Ascending aorta (tissue), 2 donors: Measurements from ENCODE around the gene SRRM4. TPM values are rescaled to one million over a fixed set of nuclear protein-coding genes. Genes with fewer than 3 reads are reported as not detected.

Source experiments
- DNase-seq, 2 donors: peaks; one replicate each; pipeline ENCODE4 v3.0.0-alpha.2; 2019; ENCODE audit warnings: low spot score in 2 of 2
- H3K27ac ChIP-seq, 2 donors: fragments of 200-600 bp; sonication (generic); one replicate each; pipeline ENCODE4 v1.5.1; 2016 to 2017; ENCODE audit warnings: mild to moderate bottlenecking in 1 of 2
- H3K27me3 ChIP-seq: fragments of 200-600 bp; sonication (generic); one replicate; pipeline ENCODE4 v1.5.1; 2017
- H3K36me3 ChIP-seq, 2 donors: fragments of 200-600 bp; sonication (generic); one replicate each; pipeline ENCODE4 v1.5.1; 2016
- H3K4me1 ChIP-seq, 2 donors: fragments of 200-600 bp; sonication (generic); one replicate each; pipeline ENCODE4 v1.5.1; 2016 to 2017; ENCODE audit warnings: mild to moderate bottlenecking in 1 of 2
- H3K4me3 ChIP-seq, 2 donors: fragments of 200-600 bp; sonication (generic); one replicate each; pipeline ENCODE4 v1.5.1; 2016 to 2017; ENCODE audit warnings: mild to moderate bottlenecking in 1 of 2
- H3K9me3 ChIP-seq, 2 donors: fragments of 200-600 bp; sonication (generic); one replicate each; pipeline ENCODE4 v1.5.1; 2016
- intact Hi-C: fragments of 100-400 bp; cut with DNase I; formaldehyde crosslinking; loops from one replicate; pipeline ENCODE4 v1.15.1; 2023
- total RNA-seq: library from RNA; depleted of rRNA; stranded (reverse); fragments of >200 nt; gene quantifications from one replicate; pipeline ENCODE4 v1.1.0, GENCODE V29; 2016
- TF ChIP-seq, protein P1 (sequence below), 3 experiments: fragments of 200-600 bp in 2 of 3; fragments of 450-650 bp in 1 of 3; sonication (generic) in 2 of 3; IDR thresholded peaks; one replicate each; pipeline ENCODE4 v1.5.1; 2016 to 2019; ENCODE audit warnings: antibody characterized with exemption in 3 of 3, mild to moderate bottlenecking in 1 of 3, moderate library complexity in 1 of 3

Gene SRRM4, protein sequence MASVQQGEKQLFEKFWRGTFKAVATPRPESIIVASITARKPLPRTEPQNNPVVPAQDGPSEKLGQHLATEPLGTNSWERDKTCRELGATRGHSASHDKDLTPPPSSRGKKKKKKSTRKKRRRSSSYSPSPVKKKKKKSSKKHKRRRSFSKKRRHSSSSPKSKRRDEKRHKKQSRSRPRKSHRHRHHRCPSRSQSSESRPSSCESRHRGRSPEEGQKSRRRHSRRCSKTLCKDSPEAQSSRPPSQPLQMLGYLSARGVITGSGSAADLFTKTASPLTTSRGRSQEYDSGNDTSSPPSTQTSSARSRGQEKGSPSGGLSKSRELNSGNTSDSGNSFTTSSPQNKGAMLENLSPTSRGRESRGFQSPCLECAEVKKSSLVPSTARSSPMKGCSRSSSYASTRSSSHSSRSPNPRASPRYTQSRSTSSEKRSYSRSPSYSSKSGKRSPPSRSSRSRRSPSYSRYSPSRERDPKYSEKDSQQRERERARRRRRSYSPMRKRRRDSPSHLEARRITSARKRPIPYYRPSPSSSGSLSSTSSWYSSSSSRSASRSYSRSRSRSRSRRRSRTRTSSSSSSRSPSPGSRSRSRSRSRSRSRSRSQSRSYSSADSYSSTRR
- not detected for total RNA-seq

DNA sequence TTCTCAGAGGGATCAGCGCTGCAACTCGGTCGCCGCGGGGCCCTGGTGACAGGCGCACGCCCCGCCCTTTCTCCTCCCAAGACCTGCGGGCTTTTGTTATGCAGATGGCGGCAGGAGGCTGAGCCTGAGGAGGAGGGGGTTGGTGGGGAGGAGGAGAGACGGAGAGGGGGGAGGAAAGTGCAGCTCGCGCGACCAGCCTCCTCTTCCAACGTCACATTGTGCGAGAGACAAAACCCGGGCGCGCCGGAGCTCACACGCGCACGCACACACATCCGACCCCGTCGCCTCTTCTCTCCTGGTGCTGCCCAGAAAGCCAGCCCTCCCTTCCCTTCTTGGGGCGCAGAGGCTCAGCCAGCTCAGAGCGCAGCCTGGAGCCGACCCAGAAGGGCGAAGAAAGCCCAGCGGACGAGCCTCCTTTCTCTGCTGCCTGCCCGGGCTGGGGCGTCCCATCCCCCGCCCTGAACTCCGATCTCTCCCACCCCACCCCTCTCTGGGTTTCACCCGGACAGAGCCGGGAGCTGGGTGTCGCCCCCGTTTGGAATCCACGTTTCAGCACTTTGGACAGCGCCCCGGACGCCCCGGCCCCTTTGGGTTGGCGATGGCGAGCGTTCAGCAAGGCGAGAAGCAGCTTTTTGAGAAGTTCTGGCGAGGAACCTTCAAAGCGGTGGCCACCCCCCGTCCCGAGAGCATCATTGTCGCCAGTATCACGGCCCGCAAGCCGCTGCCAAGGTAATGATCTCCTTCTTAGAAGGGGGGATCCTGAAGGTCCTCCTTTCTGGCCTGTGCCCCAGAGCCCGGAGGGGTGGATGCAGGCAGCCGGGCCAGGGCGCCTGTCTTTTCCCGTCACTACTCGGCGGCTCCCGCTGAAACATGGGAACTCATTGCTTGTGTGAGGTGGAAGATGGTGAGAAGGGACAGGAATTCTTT is at the start of gene SRRM4:
Gene SRRM4 (plus strand): TSS at position 257 of the 927 bp plus-strand sequence. CDS start 342 bp downstream, at position 599.
- no peaks in the 10 kb centered on the region for H3K9me3 ChIP-seq
- no peak within 1 kb of the TSS for H3K27ac ChIP-seq
- no peaks in the 10 kb centered on the region for H3K27me3 ChIP-seq
- no peaks in the 10 kb centered on the region for H3K4me1 ChIP-seq
- no peaks in the 10 kb centered on the region for H3K36me3 ChIP-seq
- H3K4me3 ChIP-seq, result no peak within 1 kb of the TSS
- TF ChIP-seq, protein P1, sequence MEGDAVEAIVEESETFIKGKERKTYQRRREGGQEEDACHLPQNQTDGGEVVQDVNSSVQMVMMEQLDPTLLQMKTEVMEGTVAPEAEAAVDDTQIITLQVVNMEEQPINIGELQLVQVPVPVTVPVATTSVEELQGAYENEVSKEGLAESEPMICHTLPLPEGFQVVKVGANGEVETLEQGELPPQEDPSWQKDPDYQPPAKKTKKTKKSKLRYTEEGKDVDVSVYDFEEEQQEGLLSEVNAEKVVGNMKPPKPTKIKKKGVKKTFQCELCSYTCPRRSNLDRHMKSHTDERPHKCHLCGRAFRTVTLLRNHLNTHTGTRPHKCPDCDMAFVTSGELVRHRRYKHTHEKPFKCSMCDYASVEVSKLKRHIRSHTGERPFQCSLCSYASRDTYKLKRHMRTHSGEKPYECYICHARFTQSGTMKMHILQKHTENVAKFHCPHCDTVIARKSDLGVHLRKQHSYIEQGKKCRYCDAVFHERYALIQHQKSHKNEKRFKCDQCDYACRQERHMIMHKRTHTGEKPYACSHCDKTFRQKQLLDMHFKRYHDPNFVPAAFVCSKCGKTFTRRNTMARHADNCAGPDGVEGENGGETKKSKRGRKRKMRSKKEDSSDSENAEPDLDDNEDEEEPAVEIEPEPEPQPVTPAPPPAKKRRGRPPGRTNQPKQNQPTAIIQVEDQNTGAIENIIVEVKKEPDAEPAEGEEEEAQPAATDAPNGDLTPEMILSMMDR (IDR thresholded peaks at IDR 0.05), result no peak
- DNase-seq, result no peak
- intact Hi-C loops, result loop anchor here (5.0 kb wide), 1 partner anchor 431 kb away; no protein-coding TSS in a partner anchor

DNA sequence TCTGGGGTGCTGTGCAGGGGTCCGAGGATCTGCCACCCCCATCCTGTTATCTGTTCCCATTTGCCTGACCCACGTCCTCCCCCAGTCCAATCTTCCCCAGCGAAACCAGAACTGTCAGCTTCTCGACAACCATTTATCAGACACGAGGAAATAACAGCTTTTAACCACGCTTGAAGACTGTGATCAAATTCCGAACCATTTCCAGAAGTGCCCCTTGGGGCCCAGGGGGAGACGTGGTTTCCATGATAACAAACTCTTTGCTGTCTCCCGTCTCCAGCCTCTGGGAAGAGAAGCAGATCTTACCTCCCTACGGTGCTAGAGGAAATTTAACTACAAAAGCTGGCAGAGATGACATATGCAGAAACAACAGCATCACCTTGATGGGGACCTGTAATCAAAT is 35.1 kb upstream of the SRRM4 start:
- intact Hi-C loops, result no loop called here
- H3K27ac ChIP-seq, result no peak overlapping the region
- no peaks in the 10 kb centered on the region for H3K4me1 ChIP-seq
- no peak overlapping the region for H3K4me3 ChIP-seq
- no peaks in the 10 kb centered on the region for H3K9me3 ChIP-seq
- no peaks in the 10 kb centered on the region for H3K27me3 ChIP-seq
- DNase-seq, result no peak
- H3K36me3 ChIP-seq, result no peaks in the 10 kb centered on the region
- TF ChIP-seq, protein P1 (IDR thresholded peaks at IDR 0.05), result no peak

DNA sequence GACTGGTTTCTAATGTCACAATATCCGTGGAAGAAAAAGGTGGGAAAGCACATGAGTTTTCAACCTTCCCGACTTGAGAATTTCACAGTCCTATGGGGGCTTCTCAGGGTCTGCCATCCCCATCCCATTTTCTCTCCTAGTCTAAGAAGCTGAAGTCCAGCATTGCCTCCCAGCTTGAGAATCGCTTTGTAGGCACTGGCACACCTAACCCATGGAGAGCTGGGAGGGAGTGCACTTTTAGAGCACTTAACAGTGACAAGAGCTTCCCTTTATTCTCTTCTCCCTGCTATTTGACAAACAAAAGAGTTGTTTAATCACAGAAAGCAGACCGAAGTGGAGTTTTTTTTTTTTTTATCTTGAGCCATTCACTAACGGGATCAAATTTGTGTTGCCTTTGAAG is 22.8 kb upstream of the SRRM4 start:
- no peaks in the 10 kb centered on the region for H3K27me3 ChIP-seq
- H3K4me3 ChIP-seq, result no peak overlapping the region
- no peaks in the 10 kb centered on the region for H3K4me1 ChIP-seq
- no peaks in the 10 kb centered on the region for H3K36me3 ChIP-seq
- intact Hi-C loops, result no loop called here
- TF ChIP-seq, protein P1 (IDR thresholded peaks at IDR 0.05), result no peak
- H3K9me3 ChIP-seq, result no peaks in the 10 kb centered on the region
- H3K27ac ChIP-seq, result no peak overlapping the region
- DNase-seq, result no peak

DNA sequence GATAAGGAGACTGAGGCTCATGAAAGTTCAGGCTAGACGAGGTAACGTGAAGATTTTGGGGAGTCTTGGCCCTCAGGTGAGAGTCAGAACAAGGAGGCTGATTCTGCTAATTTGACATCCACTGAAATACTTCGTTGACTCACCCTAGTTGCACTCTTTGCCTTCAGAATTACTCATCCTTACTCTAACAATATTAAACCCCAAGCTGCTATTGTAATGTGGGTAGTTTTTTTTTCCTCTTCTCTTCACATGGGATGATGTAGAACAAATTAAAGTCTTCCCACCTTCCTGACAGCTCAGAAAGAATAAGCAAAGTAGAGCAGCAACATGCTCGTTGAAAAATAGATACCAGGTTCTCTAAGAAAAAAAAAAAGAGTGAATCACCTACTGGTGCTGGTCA is 22.0 kb upstream of the SRRM4 start:
- Histone ChIP-seq H3K27ac (no peak overlapping the region), H3K36me3 (no peaks in the 10 kb centered on the region), H3K27me3 (no peaks in the 10 kb centered on the region), H3K4me1 (no peaks in the 10 kb centered on the region), H3K9me3 (no peaks in the 10 kb centered on the region), H3K4me3 (no peak overlapping the region)
- TF ChIP-seq, protein P1 (IDR thresholded peaks at IDR 0.05), result no peak
- no peak for DNase-seq
- intact Hi-C loops, result no loop called here

GRCh38 chr12:118959985-118960560 is 21.3 kb upstream of the SRRM4 start:
- no peaks in the 10 kb centered on the region for H3K36me3 ChIP-seq
- DNase-seq, result no peak
- H3K4me3 ChIP-seq, result no peak overlapping the region
- no peaks in the 10 kb centered on the region for H3K9me3 ChIP-seq
- no peaks in the 10 kb centered on the region for H3K4me1 ChIP-seq
- TF ChIP-seq, protein P1 (IDR thresholded peaks at IDR 0.05), result no peak
- no peak overlapping the region for H3K27ac ChIP-seq
- no peaks in the 10 kb centered on the region for H3K27me3 ChIP-seq
- intact Hi-C loops, result no loop called here
